Astrocyte (in vitro differentiated cells and primary cell): ENCODE data around the gene HDAC1. TPM values are rescaled to one million over a fixed set of nuclear protein-coding genes. Genes with fewer than 3 reads are reported as not detected.

Experiments used
- DNase-seq: peaks from one replicate; pipeline ENCODE4 v3.0.0-alpha.2; 2010; ENCODE audit warnings: low read depth
- FAIRE-seq: peaks from 2 replicates; lab custom pipeline; 2011; peaks lifted over from hg19 to GRCh38; lab: Jason Lieb, UNC
- H2AFZ ChIP-seq: 2 replicates; pipeline ENCODE4 v1.6.0; 2012; ENCODE audit warnings: low read depth, low read length, inconsistent platforms
- H3K27ac ChIP-seq: 2 replicates; pipeline ENCODE4 v1.5.1; 2011; ENCODE audit warnings: low read depth, low read length, inconsistent platforms
- H3K27me3 ChIP-seq: 2 replicates; pipeline ENCODE4 v1.6.0; 2011; ENCODE audit warnings: low read length, inconsistent platforms; ENCODE audit not compliant: insufficient read depth
- H3K36me3 ChIP-seq: 2 replicates; pipeline ENCODE4 v1.5.1; 2011; ENCODE audit warnings: low read length, inconsistent platforms; ENCODE audit not compliant: insufficient read depth
- H3K4me1 ChIP-seq: 2 replicates; pipeline ENCODE4 v1.5.1; 2011; ENCODE audit warnings: low read length, inconsistent platforms; ENCODE audit not compliant: insufficient read depth
- H3K4me2 ChIP-seq: 2 replicates; pipeline ENCODE4 v1.6.0; 2012; ENCODE audit warnings: low read length, inconsistent platforms
- H3K4me3 ChIP-seq: 2 replicates; pipeline ENCODE4 v1.5.1; 2011; ENCODE audit warnings: low read depth, mild to moderate bottlenecking, low read length, inconsistent platforms; ENCODE audit not compliant: insufficient read depth
- H3K79me2 ChIP-seq: 2 replicates; pipeline ENCODE4 v1.6.0; 2012; ENCODE audit warnings: mild to moderate bottlenecking, low read length, inconsistent platforms; ENCODE audit not compliant: insufficient read depth
- H3K9ac ChIP-seq: 2 replicates; pipeline ENCODE4 v1.6.0; 2012; ENCODE audit warnings: mild to moderate bottlenecking, low read length, inconsistent platforms
- H3K9me3 ChIP-seq: 2 replicates; pipeline ENCODE4 v1.5.1; 2012; ENCODE audit warnings: low read depth, mild to moderate bottlenecking, low read length, inconsistent platforms; ENCODE audit not compliant: insufficient read depth
- H4K20me1 ChIP-seq: 2 replicates; pipeline ENCODE4 v1.6.0; 2012; ENCODE audit warnings: low read length, inconsistent platforms; ENCODE audit not compliant: insufficient read depth
- H3K27ac Mint-ChIP-seq: one replicate; pipeline ENCODE4 v1.8.0; 2021; ENCODE audit warnings: mild to moderate bottlenecking, mixed read lengths; ENCODE audit not compliant: unreplicated experiment
- H3K27me3 Mint-ChIP-seq: one replicate; pipeline ENCODE4 v1.8.0; 2021; ENCODE audit warnings: low read depth, mixed read lengths; ENCODE audit not compliant: unreplicated experiment
- H3K36me3 Mint-ChIP-seq: one replicate; pipeline ENCODE4 v1.8.0; 2021; ENCODE audit warnings: low read depth, mixed read lengths; ENCODE audit not compliant: unreplicated experiment
- H3K4me1 Mint-ChIP-seq: one replicate; pipeline ENCODE4 v1.8.0; 2021; ENCODE audit warnings: low read depth, mixed read lengths; ENCODE audit not compliant: unreplicated experiment
- H3K4me3 Mint-ChIP-seq: one replicate; pipeline ENCODE4 v1.8.0; 2021; ENCODE audit warnings: mild to moderate bottlenecking, moderate library complexity, mixed read lengths; ENCODE audit not compliant: unreplicated experiment
- H3K9me3 Mint-ChIP-seq: one replicate; pipeline ENCODE4 v1.8.0; 2021; ENCODE audit warnings: mild to moderate bottlenecking, mixed read lengths; ENCODE audit not compliant: unreplicated experiment
- EZH2 ChIP-seq: IDR thresholded peaks from 2 replicates; pipeline ENCODE4 v1.6.1; 2012; ENCODE audit warnings: mild to moderate bottlenecking, low read length, inconsistent platforms; ENCODE audit not compliant: insufficient read depth
- total RNA-seq: library from RNA; stranded (reverse); gene quantifications from 2 replicates; pipeline ENCODE4 v1.2.1, GENCODE V29; 2021
- TF ChIP-seq, protein P1 (sequence below): IDR thresholded peaks from 2 replicates; pipeline ENCODE4 v1.5.1; 2011; ENCODE audit warnings: low read depth, mild to moderate bottlenecking, inconsistent platforms, low read length, moderate library complexity; ENCODE audit not compliant: insufficient read depth

Gene HDAC1
- total RNA-seq, 1 donor from 2014 or later = 99.6 TPM

DNA sequence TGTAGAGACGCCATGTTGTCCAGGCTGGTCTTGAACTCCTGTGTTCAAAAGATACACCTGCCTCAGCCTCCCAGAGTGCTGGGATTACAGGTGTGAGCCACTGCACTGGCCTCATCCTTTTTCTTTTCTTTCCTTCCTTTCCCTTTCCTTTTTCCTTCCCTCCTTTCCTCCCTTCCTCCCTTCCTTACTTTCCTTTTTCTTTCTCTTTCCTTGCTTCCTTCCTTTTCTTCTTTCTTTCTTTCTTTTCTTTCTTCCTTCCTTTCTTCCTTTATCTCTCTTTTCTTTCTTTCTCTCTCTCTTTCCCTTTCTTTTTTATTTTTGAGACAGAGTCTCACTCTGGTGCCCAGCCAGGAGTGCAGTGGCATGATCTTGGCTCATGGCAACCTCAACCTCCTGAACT, 64.6 kb downstream of the HDAC1 start:
- Mint-ChIP-seq H3K36me3 (peaks cover 3% of the 10 kb centered on the region), H3K27ac (no peak overlapping the region), H3K27me3 (no peaks in the 10 kb centered on the region), H3K9me3 (no peaks in the 10 kb centered on the region), H3K4me1 (peaks cover 18% of the 10 kb centered on the region), H3K4me3 (no peak overlapping the region)
- no peak for TF ChIP-seq EZH2
- TF ChIP-seq, protein P1, sequence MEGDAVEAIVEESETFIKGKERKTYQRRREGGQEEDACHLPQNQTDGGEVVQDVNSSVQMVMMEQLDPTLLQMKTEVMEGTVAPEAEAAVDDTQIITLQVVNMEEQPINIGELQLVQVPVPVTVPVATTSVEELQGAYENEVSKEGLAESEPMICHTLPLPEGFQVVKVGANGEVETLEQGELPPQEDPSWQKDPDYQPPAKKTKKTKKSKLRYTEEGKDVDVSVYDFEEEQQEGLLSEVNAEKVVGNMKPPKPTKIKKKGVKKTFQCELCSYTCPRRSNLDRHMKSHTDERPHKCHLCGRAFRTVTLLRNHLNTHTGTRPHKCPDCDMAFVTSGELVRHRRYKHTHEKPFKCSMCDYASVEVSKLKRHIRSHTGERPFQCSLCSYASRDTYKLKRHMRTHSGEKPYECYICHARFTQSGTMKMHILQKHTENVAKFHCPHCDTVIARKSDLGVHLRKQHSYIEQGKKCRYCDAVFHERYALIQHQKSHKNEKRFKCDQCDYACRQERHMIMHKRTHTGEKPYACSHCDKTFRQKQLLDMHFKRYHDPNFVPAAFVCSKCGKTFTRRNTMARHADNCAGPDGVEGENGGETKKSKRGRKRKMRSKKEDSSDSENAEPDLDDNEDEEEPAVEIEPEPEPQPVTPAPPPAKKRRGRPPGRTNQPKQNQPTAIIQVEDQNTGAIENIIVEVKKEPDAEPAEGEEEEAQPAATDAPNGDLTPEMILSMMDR = no peak
- Histone ChIP-seq H3K27me3 (no peaks in the 10 kb centered on the region), H4K20me1 (peaks cover 4% of the 10 kb centered on the region), H3K79me2 (no peaks in the 10 kb centered on the region), H3K4me1 (peaks cover 24% of the 10 kb centered on the region), H3K27ac (no peak overlapping the region), H2AFZ (no peak overlapping the region), H3K9me3 (no peaks in the 10 kb centered on the region), H3K9ac (no peak overlapping the region), H3K4me3 (no peak overlapping the region), H3K36me3 (no peaks in the 10 kb centered on the region), H3K4me2 (no peak overlapping the region)
- no peak for FAIRE-seq
- DNase-seq = no peak

DNA sequence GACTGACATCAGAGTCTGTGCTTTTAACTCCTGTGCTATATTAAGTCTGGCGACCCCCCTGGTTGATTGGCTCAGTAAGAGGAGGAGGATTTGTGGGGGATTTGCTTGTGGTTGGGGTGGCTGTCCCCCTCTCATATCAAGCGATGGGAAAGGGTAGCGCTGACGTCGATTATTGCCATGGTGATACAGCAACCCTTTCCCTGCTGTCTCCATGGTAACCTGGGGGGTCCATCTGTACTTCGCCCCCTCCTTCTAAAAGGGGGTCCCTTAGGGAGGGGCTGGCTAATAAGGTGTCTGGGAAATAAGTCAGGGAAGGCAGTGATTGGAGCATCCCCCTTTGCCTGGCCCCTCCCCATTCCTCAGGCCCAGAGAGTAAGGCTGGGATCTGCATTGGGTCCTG, 65.7 kb downstream of the HDAC1 start:
- no peak overlapping the region for H3K27ac ChIP-seq
- no peak for DNase-seq
- H3K4me1 ChIP-seq = peaks cover 25% of the 10 kb centered on the region
- no peaks in the 10 kb centered on the region for H3K27me3 ChIP-seq
- H2AFZ ChIP-seq = no peak overlapping the region
- no peak overlapping the region for H3K4me2 ChIP-seq
- H3K9me3 Mint-ChIP-seq = no peaks in the 10 kb centered on the region
- H3K4me3 ChIP-seq = no peak overlapping the region
- H3K36me3 ChIP-seq = no peaks in the 10 kb centered on the region
- peaks cover 7% of the 10 kb centered on the region for H3K36me3 Mint-ChIP-seq
- no peaks in the 10 kb centered on the region for H3K9me3 ChIP-seq
- peaks cover 4% of the 10 kb centered on the region for H4K20me1 ChIP-seq
- no peak overlapping the region for H3K4me3 Mint-ChIP-seq
- no peaks in the 10 kb centered on the region for H3K79me2 ChIP-seq
- H3K4me1 Mint-ChIP-seq = peaks cover 19% of the 10 kb centered on the region
- no peak overlapping the region for H3K27ac Mint-ChIP-seq
- TF ChIP-seq EZH2 = no peak
- TF ChIP-seq, protein P1 = no peak
- H3K9ac ChIP-seq = no peak overlapping the region
- FAIRE-seq = no peak
- H3K27me3 Mint-ChIP-seq = no peaks in the 10 kb centered on the region

DNA sequence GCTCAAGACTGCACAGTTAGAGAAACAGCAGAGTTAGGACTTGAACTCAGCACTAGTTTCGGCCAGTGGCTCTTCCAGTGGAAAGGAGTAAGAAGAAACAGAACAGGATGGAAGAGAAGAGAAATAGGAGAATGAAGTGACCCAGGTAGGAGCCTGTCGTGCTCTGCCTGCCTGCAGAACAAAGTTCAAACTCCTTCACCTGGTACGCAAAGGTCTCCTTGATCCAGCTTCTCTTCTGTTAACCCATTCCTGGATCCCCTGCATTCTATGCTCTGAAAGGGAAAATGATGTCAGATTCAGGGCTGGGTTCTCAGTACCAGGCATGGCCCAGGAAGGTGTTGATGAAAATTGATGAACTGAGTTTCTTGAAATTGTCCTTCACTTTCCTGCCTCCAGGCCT, 66.6 kb downstream of the HDAC1 start:
- H3K4me2 ChIP-seq = no peak overlapping the region
- no peak overlapping the region for H2AFZ ChIP-seq
- no peaks in the 10 kb centered on the region for H3K79me2 ChIP-seq
- no peak overlapping the region for H3K9ac ChIP-seq
- peaks cover 13% of the 10 kb centered on the region for H3K4me1 Mint-ChIP-seq
- peaks cover 4% of the 10 kb centered on the region for H4K20me1 ChIP-seq
- H3K4me3 Mint-ChIP-seq = no peak overlapping the region
- no peaks in the 10 kb centered on the region for H3K27me3 Mint-ChIP-seq
- FAIRE-seq (no peak), DNase-seq (no peak)
- peaks cover 3% of the 10 kb centered on the region for H3K36me3 ChIP-seq
- H3K27me3 ChIP-seq = no peaks in the 10 kb centered on the region
- no peak overlapping the region for H3K27ac ChIP-seq
- peaks cover 18% of the 10 kb centered on the region for H3K4me1 ChIP-seq
- no peaks in the 10 kb centered on the region for H3K9me3 ChIP-seq
- TF ChIP-seq, protein P1 = no peak
- no peak for TF ChIP-seq EZH2
- H3K27ac Mint-ChIP-seq = no peak overlapping the region
- H3K9me3 Mint-ChIP-seq = no peaks in the 10 kb centered on the region
- no peak overlapping the region for H3K4me3 ChIP-seq
- peaks cover 14% of the 10 kb centered on the region for H3K36me3 Mint-ChIP-seq
